Measurements from ENCODE around the gene ASIC4. TPM values are rescaled to one million over a fixed set of nuclear protein-coding genes. Genes with fewer than 3 reads are reported as not detected.

The ASIC4 gene
- polyA plus RNA-seq, 1 donor (not counting 4 experiments of a cell fraction or from before 2014, with no cell fraction given), result not detected

DNA sequence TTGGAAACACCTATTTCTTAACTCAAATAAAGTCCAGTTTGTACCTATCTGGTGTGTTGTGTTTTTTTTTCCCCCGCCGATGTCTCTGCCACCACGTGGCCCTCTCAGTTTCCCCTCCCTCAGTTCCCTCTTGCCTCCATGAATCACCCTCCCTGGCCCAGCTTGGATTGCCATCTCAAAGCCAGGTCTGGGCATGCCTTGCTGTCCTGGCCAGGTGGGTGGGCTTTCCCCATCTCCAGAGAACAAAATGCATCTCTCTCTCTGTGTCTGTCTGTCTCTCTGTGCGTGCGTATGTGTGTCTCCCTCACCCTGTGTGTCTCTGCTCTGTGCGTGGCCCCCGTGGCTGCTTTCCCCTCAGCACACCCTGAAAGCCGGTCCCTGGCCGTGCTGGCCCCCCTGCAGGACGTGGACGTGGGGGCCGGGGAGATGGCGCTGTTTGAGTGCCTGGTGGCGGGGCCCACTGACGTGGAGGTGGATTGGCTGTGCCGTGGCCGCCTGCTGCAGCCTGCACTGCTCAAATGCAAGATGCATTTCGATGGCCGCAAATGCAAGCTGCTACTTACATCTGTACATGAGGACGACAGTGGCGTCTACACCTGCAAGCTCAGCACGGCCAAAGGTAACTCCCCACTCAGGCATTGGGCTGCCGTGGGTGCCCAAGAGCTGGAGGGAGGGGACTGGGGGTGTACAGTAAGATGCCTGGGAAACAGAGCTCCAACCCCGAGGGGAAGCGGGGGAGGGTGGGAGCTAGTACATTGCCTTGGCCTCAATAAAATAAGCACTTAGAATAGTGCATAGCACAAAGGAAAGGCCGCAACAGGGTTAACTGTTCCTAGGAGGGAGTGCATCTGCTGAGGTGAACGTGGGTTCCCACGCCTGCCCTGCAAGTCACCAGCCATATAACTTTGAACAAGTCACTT, 47.2 kb upstream of the ASIC4 start:
- no peak overlapping the region for H3K9ac ChIP-seq (ENCODE audit: control insufficient read depth, extremely low read depth, insufficient read depth, low read length)
- no peaks in the 10 kb centered on the region for H4K20me1 ChIP-seq (ENCODE audit: control insufficient read depth, extremely low read depth, insufficient read depth, low read length)
- TF ChIP-seq EZH2 (IDR thresholded peaks at IDR 0.05; ENCODE audit: low read length), result no peak
- TF ChIP-seq, protein P1, sequence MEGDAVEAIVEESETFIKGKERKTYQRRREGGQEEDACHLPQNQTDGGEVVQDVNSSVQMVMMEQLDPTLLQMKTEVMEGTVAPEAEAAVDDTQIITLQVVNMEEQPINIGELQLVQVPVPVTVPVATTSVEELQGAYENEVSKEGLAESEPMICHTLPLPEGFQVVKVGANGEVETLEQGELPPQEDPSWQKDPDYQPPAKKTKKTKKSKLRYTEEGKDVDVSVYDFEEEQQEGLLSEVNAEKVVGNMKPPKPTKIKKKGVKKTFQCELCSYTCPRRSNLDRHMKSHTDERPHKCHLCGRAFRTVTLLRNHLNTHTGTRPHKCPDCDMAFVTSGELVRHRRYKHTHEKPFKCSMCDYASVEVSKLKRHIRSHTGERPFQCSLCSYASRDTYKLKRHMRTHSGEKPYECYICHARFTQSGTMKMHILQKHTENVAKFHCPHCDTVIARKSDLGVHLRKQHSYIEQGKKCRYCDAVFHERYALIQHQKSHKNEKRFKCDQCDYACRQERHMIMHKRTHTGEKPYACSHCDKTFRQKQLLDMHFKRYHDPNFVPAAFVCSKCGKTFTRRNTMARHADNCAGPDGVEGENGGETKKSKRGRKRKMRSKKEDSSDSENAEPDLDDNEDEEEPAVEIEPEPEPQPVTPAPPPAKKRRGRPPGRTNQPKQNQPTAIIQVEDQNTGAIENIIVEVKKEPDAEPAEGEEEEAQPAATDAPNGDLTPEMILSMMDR (optimal IDR thresholded peaks at IDR 0.05 in 1 of 3, IDR thresholded peaks at IDR 0.05 in 1 of 3, conservative IDR thresholded peaks at IDR 0.05 in 1 of 3; ENCODE audit: extremely low read depth in 1 of 3, insufficient read depth in 2 of 3, low read length in 3 of 3), result no peak
- H3K36me3 ChIP-seq (ENCODE audit: control insufficient read depth in 2 of 2, extremely low read depth in 1 of 2, insufficient read depth in 2 of 2, low read length in 2 of 2), result peaks cover 8 to 21% of the 10 kb centered on the region in 2 experiments
- no peak for DNase-seq (ENCODE audit: low read depth, low spot score)
- no peaks in the 10 kb centered on the region for H3K9me3 ChIP-seq (ENCODE audit: control insufficient read depth, low read depth, low read length)
- no peaks in the 10 kb centered on the region for H3K27me3 ChIP-seq (ENCODE audit: control insufficient read depth, extremely low read depth, insufficient read depth, low read length)
- no peaks in the 10 kb centered on the region for H3K9me1 ChIP-seq (ENCODE audit: control insufficient read depth, extremely low read depth, insufficient read depth, low read length)
- no peak for FAIRE-seq
- H3K4me3 ChIP-seq (ENCODE audit: control insufficient read depth in 2 of 3, extremely low read depth in 1 of 3, insufficient read depth in 2 of 3, low read depth in 1 of 3, low read length in 3 of 3), result no peak overlapping the region
- no peak overlapping the region for H2AFZ ChIP-seq (ENCODE audit: control insufficient read depth, low read length)
- no peak overlapping the region for H3K4me2 ChIP-seq (ENCODE audit: control insufficient read depth, extremely low read depth, insufficient read depth, low read depth, low read length)
- no peaks in the 10 kb centered on the region for H3K79me2 ChIP-seq (ENCODE audit: control insufficient read depth, insufficient read depth, low read length)
- H3K27ac ChIP-seq (ENCODE audit: control insufficient read depth, insufficient read depth, low read length), result no peak overlapping the region
- dilution Hi-C loops (cut with MboI; ENCODE audit: extremely low pct_ligation_motif_present, low sequenced_read_pairs), result no loop called here
- H3K4me1 ChIP-seq (ENCODE audit: control insufficient read depth, extremely low read depth, insufficient read depth, low read length), result peaks cover 13% of the 10 kb centered on the region

GRCh38 chr2:219467736-219468075, 46.6 kb upstream of the ASIC4 start:
- Histone ChIP-seq H3K9me1 (ENCODE audit: control insufficient read depth, extremely low read depth, insufficient read depth, low read length) (no peaks in the 10 kb centered on the region), H3K36me3 (ENCODE audit: control insufficient read depth in 2 of 2, extremely low read depth in 1 of 2, insufficient read depth in 2 of 2, low read length in 2 of 2) (peaks cover 8 to 18% of the 10 kb centered on the region in 2 experiments), H4K20me1 (ENCODE audit: control insufficient read depth, extremely low read depth, insufficient read depth, low read length) (no peaks in the 10 kb centered on the region), H3K27me3 (ENCODE audit: control insufficient read depth, extremely low read depth, insufficient read depth, low read length) (no peaks in the 10 kb centered on the region), H2AFZ (ENCODE audit: control insufficient read depth, low read length) (no peak overlapping the region), H3K9me3 (ENCODE audit: control insufficient read depth, low read depth, low read length) (no peaks in the 10 kb centered on the region), H3K27ac (ENCODE audit: control insufficient read depth, insufficient read depth, low read length) (no peak overlapping the region), H3K4me3 (ENCODE audit: control insufficient read depth in 2 of 3, extremely low read depth in 1 of 3, insufficient read depth in 2 of 3, low read depth in 1 of 3, low read length in 3 of 3) (no peak overlapping the region), H3K9ac (ENCODE audit: control insufficient read depth, extremely low read depth, insufficient read depth, low read length) (no peak overlapping the region), H3K4me1 (ENCODE audit: control insufficient read depth, extremely low read depth, insufficient read depth, low read length) (peaks cover 13% of the 10 kb centered on the region), H3K79me2 (ENCODE audit: control insufficient read depth, insufficient read depth, low read length) (no peaks in the 10 kb centered on the region), H3K4me2 (ENCODE audit: control insufficient read depth, extremely low read depth, insufficient read depth, low read depth, low read length) (no peak overlapping the region)
- FAIRE-seq (no peak), DNase-seq (ENCODE audit: low read depth, low spot score) (no peak)
- TF ChIP-seq EZH2 (IDR thresholded peaks at IDR 0.05; ENCODE audit: low read length), result no peak
- TF ChIP-seq, protein P1 (optimal IDR thresholded peaks at IDR 0.05 in 1 of 3, IDR thresholded peaks at IDR 0.05 in 1 of 3, conservative IDR thresholded peaks at IDR 0.05 in 1 of 3; ENCODE audit: extremely low read depth in 1 of 3, insufficient read depth in 2 of 3, low read length in 3 of 3), result no peak
- dilution Hi-C loops (cut with MboI; ENCODE audit: extremely low pct_ligation_motif_present, low sequenced_read_pairs), result no loop called here
